Thoracic aorta (tissue), 2 donors: Measurements from ENCODE around the gene TNS3. TPM values are rescaled to one million over a fixed set of nuclear protein-coding genes. Genes with fewer than 3 reads are reported as not detected.
A peak's percentile ranks its signal among the peaks of the same experiment; 100 is the strongest.

Experiments
- ATAC-seq: fragments of 150-250 bp; one replicate; pipeline ENCODE4 v1.8.0; 2017; ENCODE audit warnings: low read depth; ENCODE audit not compliant: insufficient number of reproducible peaks, low FRiP score
- DNase-seq: peaks from one replicate; pipeline ENCODE4 v3.0.0-alpha.2; 2020; ENCODE audit warnings: low spot score
- H3K27ac ChIP-seq, 2 donors: fragments of 200-600 bp; sonication (generic); 1 replicate in 1 of 2; 2 replicates in 1 of 2; pipeline ENCODE4 v1.5.1; 2016; ENCODE audit warnings: mild to moderate bottlenecking in 2 of 2, moderate library complexity in 2 of 2
- H3K27me3 ChIP-seq: fragments of 200-600 bp; sonication (generic); replicated peaks from 2 replicates; pipeline ENCODE4 v1.6.0; 2016; ENCODE audit warnings: mild to moderate bottlenecking; ENCODE audit not compliant: insufficient read depth
- H3K36me3 ChIP-seq: fragments of 200-600 bp; sonication (generic); one replicate; pipeline ENCODE4 v1.5.1; 2016
- H3K4me1 ChIP-seq, 2 donors: fragments of 200-600 bp; sonication (generic); 1 replicate in 1 of 2; 2 replicates in 1 of 2; pipeline versions ENCODE4 v1.5.1 to v1.6.0; 2016; ENCODE audit warnings: low read depth in 2 of 2, mild to moderate bottlenecking in 1 of 2; ENCODE audit not compliant: control insufficient read depth in 1 of 2
- H3K4me3 ChIP-seq: fragments of 200-600 bp; sonication (generic); 2 replicates; pipeline ENCODE4 v1.5.1; 2016; ENCODE audit warnings: mild to moderate bottlenecking
- H3K9me3 ChIP-seq: fragments of 200-600 bp; sonication (generic); 2 replicates; pipeline ENCODE4 v1.5.1; 2016
- total RNA-seq, 2 donors: library from RNA; depleted of rRNA; stranded (reverse); fragments of >200 nt; gene quantifications; one replicate each; pipeline versions ENCODE4 v1.1.0 to v1.2.3, GENCODE V29; 2016
- TF ChIP-seq, protein P1 (sequence below): fragments of 200-600 bp; sonication (generic); IDR thresholded peaks from one replicate; pipeline ENCODE4 v1.5.1; 2019; ENCODE audit warnings: antibody characterized with exemption

The TNS3 gene
- total RNA-seq, 2 donors from 2014 or later: 138 to 151 TPM

DNA sequence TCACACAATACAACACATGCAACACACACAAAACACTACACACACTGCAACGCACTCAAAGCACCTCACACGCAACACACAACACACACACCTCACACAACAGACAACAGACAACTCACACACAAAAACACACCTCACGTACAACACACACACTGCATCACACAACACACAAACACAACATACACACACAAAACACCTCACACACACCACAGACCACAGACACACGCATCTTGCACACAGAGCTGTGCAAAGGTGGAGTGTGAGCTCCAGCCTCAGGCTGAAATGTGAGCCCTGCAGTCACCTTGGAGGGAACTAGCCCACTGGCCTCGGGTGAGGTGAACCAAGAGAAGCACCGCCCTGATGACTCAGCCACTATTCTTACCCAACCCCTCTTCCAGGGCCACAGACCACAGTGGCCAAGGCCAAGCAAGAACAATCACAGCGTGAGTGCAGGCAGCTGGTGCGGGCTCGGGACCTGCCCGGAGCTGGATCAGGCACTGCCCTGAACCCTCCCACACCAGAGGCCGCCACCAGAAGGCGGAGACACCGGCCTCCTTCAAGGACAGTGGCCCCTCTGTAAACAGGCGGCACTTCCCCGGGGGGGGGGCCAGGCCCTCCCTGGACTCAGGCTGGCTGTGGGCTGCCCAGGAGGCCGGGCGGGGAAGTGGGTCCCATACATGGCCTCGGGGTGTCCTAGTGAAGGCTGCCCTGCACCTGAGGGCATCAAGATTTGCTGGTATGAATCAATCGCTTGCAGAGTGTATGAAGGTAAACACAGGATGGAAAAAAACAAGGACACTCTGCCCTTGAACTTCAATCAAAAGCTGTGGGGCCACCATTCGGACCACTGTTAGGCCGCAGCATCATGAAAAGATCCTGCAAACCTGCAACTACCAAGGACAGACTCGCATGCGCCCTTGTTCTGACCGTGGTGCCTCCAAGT, 106.7 kb downstream of the TNS3 start:
- Histone ChIP-seq H3K9me3 (no peaks in the 10 kb centered on the region), H3K27ac (peak overlapping the region; percentile 50 to 56), H3K4me3 (no peak overlapping the region), H3K36me3 (no peaks in the 10 kb centered on the region), H3K27me3 (no peaks in the 10 kb centered on the region), H3K4me1 (peaks cover 26 to 74% of the 10 kb centered on the region in 2 donors)
- peak; percentile 89 for ATAC-seq
- DNase-seq: peak; percentile 85
- TF ChIP-seq, protein P1, sequence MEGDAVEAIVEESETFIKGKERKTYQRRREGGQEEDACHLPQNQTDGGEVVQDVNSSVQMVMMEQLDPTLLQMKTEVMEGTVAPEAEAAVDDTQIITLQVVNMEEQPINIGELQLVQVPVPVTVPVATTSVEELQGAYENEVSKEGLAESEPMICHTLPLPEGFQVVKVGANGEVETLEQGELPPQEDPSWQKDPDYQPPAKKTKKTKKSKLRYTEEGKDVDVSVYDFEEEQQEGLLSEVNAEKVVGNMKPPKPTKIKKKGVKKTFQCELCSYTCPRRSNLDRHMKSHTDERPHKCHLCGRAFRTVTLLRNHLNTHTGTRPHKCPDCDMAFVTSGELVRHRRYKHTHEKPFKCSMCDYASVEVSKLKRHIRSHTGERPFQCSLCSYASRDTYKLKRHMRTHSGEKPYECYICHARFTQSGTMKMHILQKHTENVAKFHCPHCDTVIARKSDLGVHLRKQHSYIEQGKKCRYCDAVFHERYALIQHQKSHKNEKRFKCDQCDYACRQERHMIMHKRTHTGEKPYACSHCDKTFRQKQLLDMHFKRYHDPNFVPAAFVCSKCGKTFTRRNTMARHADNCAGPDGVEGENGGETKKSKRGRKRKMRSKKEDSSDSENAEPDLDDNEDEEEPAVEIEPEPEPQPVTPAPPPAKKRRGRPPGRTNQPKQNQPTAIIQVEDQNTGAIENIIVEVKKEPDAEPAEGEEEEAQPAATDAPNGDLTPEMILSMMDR: no peak

DNA sequence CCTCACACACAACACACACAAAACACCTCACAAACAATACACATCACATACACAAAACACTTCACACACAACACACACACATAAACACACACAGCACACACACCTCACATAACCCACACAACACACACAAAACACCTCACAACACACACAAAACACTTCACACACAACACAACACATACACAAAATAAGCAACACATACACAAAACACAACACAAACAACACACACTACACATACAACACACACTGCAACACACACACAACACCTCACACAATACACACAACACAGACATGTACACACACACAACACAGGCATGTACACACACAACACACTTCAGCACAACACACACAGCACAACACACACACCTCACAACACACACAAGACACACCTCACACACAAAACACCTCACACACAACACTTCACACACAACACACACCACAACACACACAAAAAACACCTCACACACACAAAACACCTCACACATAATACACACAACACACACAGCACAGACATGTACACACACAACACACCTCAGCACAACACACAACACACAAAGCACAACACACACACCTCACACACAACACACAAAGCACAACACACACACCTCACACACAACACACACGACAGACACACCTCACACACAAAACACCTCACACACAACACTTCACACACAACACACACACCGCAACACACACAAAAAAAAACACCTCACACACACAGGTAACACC, 107.5 kb downstream of the TNS3 start:
- Histone ChIP-seq H3K4me3 (no peak overlapping the region), H3K27me3 (no peaks in the 10 kb centered on the region), H3K27ac (peak overlapping the region in 1 of 2 donors; percentile 50), H3K36me3 (no peaks in the 10 kb centered on the region), H3K9me3 (no peaks in the 10 kb centered on the region), H3K4me1 (peaks cover 19 to 66% of the 10 kb centered on the region in 2 donors)
- DNase-seq: no peak
- TF ChIP-seq, protein P1: no peak
- no peak for ATAC-seq

DNA sequence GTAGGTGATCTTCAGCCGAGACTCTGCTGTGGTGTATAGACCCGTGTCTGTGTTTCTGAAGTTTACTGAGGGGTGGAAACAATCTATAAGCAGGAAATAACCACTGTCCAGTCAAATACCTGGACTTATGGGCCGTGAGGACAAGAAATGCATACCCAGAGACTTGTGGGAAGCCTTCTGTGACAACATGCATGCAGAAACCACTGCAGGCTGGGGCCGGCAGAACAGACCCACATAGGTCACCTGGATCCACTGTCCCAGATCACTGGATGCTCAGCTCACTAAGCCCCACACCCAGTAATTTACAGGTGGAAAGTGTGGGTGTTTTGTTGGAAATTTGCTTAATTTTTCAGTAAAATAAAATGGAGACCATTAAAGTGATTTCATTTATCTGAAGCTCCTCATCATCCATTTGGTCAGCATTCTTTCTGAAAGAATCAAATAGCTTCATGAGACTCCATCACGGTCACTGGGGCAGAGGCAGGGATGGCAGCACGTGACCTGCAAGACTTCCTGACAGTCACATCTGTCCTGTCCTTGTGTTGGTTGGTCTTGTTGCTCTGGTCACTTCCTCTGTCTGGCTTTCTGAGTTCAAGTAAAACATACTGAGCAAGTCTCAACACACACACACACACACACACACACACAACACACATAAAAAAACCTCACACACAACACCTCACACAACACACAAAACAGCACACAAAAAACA, 108.3 kb downstream of the TNS3 start:
- ATAC-seq: no peak
- H3K4me1 ChIP-seq: peaks cover 19 to 60% of the 10 kb centered on the region in 2 donors
- no peak for DNase-seq

DNA sequence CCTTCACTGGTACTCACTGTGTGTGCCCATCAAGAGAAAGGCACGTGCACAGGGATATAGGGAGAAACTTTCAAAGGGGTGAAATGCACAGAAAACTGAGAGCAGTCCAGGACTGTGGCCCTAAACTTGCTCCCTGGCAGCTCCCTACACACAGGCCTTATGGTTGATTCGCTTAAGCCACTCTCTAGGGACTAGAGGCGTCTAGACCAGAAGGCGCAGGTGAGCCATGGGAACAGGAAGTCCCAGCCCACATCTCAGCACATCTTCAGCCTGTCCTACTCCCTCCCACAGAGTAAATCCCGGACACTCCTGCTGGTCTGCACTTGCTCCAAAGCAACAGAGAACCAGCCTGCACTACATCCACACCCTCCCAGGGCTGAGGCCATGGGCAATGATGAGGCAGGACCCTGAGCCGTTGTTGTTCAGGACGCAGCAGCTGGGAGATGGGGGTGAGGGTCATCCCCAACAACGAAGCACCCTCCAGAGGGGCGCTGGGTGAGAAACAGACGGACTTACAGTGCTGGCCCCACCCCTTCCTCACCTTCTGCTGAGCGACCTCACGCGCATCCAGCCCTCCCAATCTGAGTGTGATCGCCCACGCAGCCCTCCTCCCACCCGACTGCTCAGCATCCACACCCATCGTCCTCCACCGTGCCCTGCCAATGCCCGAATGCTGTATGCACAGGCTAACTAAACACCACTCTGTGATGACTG, 109.3 kb downstream of the TNS3 start:
- Histone ChIP-seq H3K9me3 (no peaks in the 10 kb centered on the region), H3K36me3 (no peaks in the 10 kb centered on the region), H3K27ac (peak overlapping the region in 1 of 2 donors; percentile 4), H3K4me3 (no peak overlapping the region), H3K4me1 (peaks cover 13 to 51% of the 10 kb centered on the region in 2 donors), H3K27me3 (no peaks in the 10 kb centered on the region)
- ATAC-seq (no peak), DNase-seq (no peak)
- TF ChIP-seq, protein P1: no peak

More for the DNA sequence above, 108.3 kb downstream of the TNS3 start:
- TF ChIP-seq, protein P1: no peak
- Histone ChIP-seq H3K4me3 (no peak overlapping the region), H3K36me3 (no peaks in the 10 kb centered on the region), H3K9me3 (no peaks in the 10 kb centered on the region), H3K27ac (peak overlapping the region; percentile 4 to 50), H3K27me3 (no peaks in the 10 kb centered on the region)
